Astrocyte of the spinal cord (primary cell): Measurements from ENCODE around the gene DGKH.
A peak's percentile ranks its signal among the peaks of the same experiment; 100 is the strongest.

ENCODE experiments used
- DNase-seq: peaks from one replicate; pipeline ENCODE4 v3.0.0; 2011; ENCODE audit warnings: low read depth, low spot score
- H3K4me3 ChIP-seq: 2 replicates; pipeline ENCODE4 v1.5.1; 2011; ENCODE audit warnings: low read depth, mild to moderate bottlenecking, low read length, moderate library complexity
- in situ Hi-C: cut with HindIII; loops from 2 replicates; pipeline ENCODE4 v1.10.0; 2017; ENCODE audit warnings: low sequenced_read_pairs
- TF ChIP-seq, protein P1 (sequence below): IDR thresholded peaks from 2 replicates; pipeline ENCODE4 v1.5.1; 2012; ENCODE audit warnings: low read depth, mild to moderate bottlenecking, low read length, inconsistent platforms

Gene DGKH

DNA sequence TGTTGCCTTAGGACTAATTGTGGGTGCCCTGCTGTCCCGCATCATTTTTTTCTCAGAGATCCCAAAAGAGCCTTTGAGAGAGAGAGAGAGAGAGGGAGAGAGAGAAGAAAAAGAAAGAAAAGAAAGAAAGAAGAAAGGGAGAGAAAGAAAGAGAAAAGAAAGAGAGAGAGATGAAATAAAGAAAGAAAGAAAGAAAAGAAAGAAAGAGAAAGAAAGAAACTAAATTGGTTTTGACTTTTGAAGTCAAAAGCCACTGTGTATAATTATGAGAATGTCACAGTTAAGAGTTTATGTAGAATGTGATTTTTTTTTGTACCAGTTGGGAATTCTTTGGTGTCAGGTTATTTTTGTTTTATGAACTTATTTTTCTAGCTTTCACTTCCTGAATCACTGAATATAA is 180.1 kb downstream of the DGKH start:
- TF ChIP-seq, protein P1, sequence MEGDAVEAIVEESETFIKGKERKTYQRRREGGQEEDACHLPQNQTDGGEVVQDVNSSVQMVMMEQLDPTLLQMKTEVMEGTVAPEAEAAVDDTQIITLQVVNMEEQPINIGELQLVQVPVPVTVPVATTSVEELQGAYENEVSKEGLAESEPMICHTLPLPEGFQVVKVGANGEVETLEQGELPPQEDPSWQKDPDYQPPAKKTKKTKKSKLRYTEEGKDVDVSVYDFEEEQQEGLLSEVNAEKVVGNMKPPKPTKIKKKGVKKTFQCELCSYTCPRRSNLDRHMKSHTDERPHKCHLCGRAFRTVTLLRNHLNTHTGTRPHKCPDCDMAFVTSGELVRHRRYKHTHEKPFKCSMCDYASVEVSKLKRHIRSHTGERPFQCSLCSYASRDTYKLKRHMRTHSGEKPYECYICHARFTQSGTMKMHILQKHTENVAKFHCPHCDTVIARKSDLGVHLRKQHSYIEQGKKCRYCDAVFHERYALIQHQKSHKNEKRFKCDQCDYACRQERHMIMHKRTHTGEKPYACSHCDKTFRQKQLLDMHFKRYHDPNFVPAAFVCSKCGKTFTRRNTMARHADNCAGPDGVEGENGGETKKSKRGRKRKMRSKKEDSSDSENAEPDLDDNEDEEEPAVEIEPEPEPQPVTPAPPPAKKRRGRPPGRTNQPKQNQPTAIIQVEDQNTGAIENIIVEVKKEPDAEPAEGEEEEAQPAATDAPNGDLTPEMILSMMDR: no peak
- no peak overlapping the region for H3K4me3 ChIP-seq
- DNase-seq: no peak
- in situ Hi-C loops: no loop called here

DNA sequence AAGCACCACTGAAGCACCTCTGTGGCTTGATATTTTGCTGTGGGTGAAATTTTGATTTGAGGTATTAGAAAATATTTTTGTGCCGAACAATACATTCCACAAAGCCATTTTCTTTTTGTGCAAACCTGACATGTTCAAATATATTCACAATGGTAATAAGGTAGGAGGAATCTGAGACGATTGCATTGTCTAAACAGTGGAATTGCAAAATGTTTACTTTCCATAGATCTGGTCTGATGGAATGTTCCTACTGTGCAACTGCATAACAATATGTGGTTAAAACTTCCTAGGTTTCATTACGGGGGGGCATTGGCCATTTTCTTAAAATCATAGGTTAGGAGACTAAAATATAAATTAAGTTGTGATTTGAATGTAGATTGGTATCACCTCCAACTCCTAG is 180.8 kb downstream of the DGKH start:
- H3K4me3 ChIP-seq: no peak overlapping the region
- TF ChIP-seq, protein P1: no peak
- DNase-seq: no peak
- in situ Hi-C loops: no loop called here

DNA sequence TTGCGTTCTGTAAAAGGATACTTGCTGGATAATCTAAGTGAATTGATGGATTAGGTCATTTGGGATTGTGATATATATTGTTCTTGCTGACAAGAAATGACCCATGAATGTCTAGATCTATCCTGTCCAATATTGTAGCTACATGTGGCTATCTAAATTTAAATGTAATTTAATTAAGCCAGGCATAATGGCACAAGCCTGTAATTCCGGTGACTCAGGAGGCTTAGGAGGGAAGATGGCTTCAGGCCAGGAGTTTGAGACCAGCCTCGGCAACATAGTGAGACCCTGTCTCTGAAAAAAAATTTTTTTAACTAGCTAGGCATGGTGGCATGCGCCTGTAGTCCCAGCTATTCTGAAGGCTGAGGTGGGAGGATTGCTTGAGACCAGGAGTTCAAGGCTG is 184.2 kb downstream of the DGKH start:
- in situ Hi-C loops: no loop called here
- TF ChIP-seq, protein P1: no peak
- no peak overlapping the region for H3K4me3 ChIP-seq
- no peak for DNase-seq

DNA sequence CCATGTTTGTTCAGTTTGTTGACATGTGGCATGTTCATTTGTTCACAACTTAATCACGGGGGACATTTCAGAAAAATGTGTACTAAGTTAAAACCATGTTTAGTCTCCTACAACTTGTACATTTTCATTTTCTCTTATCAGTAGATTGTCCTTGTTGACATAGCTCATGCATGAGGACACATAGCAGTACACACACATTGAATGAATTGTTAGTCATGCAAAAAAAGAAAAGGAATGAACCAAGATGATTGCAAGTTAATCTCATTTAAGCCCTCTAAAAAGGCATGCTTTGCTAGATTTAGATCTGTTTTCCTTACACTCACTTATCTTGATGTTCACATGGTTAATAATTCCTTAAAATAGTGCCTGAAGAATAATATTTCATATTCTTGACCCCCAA is 185.3 kb downstream of the DGKH start:
- DNase-seq: no peak
- in situ Hi-C loops: no loop called here
- TF ChIP-seq, protein P1: no peak
- no peak overlapping the region for H3K4me3 ChIP-seq

DNA sequence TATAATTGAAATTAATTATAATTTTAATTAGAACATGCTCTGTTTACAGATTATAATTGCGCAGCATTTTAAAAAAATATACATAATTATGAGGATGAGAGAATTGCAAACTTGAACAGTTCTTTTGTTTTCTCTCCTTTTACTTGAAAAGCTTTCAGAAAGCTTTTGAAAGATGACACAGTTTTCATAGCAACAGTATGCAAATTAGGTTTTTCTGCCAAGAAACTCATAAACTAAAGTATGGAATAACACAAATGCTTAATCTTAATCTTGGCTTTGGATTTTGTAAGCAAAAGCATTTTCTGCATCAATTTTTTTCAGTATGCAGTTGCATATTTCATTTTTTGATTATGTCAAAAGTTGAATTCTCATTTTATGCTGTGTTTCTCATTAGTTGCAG is 190.7 kb downstream of the DGKH start:
- in situ Hi-C loops: no loop called here
- H3K4me3 ChIP-seq: no peak overlapping the region
- DNase-seq: no peak
- TF ChIP-seq, protein P1: no peak

DNA sequence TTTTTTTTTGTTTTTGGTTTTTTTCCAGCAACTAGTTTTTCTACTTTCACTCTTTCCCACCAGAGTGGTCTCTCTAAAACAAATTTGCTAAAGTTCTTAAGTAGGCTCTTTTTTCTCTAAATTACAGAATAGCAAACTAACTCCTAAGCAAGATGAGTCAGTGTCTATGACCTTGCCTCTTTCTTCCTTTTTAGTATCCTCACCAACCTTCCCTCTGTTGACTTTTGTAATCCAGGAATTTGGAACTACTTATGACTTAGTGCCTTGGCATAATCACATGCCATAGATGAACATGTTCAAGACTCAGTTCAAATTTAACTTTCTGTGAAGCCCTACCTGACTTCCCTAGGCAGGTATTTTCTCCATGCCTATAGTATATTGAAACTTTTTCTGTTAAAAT is 191.2 kb downstream of the DGKH start:
- in situ Hi-C loops: no loop called here
- TF ChIP-seq, protein P1: no peak

DNA sequence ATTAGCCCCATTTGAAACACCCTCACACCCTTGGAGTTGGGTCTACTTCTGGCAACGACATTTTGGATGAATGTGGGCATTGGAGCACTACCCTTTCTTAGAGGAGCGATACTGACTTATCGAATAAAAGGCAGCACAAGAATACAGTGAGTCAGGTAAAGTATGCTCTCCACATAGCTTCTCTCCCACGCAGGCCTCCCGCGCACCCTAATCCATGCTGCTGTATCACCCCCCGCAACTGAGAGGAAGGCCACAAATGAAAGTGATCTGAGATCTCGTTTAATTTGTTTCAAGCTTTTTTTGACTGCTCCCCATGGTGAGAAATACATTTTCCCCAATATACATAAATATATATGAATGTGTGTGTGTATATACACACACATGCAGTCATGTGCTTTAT is 198.1 kb downstream of the DGKH start:
- TF ChIP-seq, protein P1: no peak

More for the DNA sequence above, 191.2 kb downstream of the DGKH start:
- peak; percentile 17 for DNase-seq
- H3K4me3 ChIP-seq: no peak overlapping the region

More for the DNA sequence above, 198.1 kb downstream of the DGKH start:
- in situ Hi-C loops: no loop called here
- DNase-seq: no peak
- no peak overlapping the region for H3K4me3 ChIP-seq
